ENCODE results near the gene PELI1. TPM values are rescaled to one million over a fixed set of nuclear protein-coding genes. Genes with fewer than 3 reads are reported as not detected.

Gene PELI1
- total RNA-seq, 1 experiment from 2014 or later = 61.0 TPM

DNA sequence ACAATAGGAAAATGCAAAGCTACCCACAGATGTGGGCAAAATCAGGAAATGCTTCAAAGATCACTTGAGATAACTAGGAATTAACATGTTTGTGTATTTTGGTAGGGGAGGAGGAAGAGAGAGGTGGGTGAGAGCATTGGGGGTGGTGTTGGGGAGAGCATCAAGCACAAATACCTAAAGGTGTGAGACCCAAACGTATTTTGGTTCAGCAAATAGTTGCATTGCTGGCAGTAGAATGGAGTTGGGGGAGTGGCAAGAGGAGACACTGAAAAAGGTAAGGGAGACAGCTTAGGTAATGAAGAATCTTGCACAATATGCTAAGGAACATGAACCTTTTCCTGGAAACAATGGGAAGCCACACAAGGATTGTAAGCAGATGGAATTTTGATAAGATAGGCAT lies 1.5 kb upstream of the PELI1 start:
- peaks cover 3% of the 10 kb centered on the region; the same call in 1 of the 2 replicates for H3K4me1 ChIP-seq (ENCODE audit: insufficient read depth, low read length)
- no peaks in the 10 kb centered on the region for H3K79me1 ChIP-seq (ENCODE audit: insufficient read depth, low read depth, low read length, poor library complexity, severe bottlenecking)
- no peak overlapping the region for H2BK5ac ChIP-seq (ENCODE audit: insufficient read length, low read length)
- H2BK20ac ChIP-seq (ENCODE audit: low read depth, low read length, poor library complexity, severe bottlenecking) = no peak overlapping the region
- H3T11ph ChIP-seq (ENCODE audit: low read length) = no peak overlapping the region
- H3K23me2 ChIP-seq (ENCODE audit: insufficient read length, low read depth, low read length, poor library complexity, severe bottlenecking) = peaks cover 2% of the 10 kb centered on the region
- H4K91ac ChIP-seq (ENCODE audit: insufficient read length, low read depth, low read length) = no peak overlapping the region
- Mint-ChIP-seq H3K4me3 (no peak overlapping the region), H3K27me3 (ENCODE audit: low read depth) (no peaks in the 10 kb centered on the region), H3K4me1 (peaks cover 18 to 20% of the 10 kb centered on the region in 2 experiments), H3K9me3 (no peaks in the 10 kb centered on the region; a peak in 2 of 5 replicates), H3K27ac (no peak overlapping the region), H3K36me3 (ENCODE audit: insufficient read depth in 1 of 3, low read depth in 3 of 3) (peaks cover 0 to 6% (median 4%) of the 10 kb centered on the region in 3 experiments; a peak in 4 of 7 replicates)
- no peak overlapping the region for H3K14ac ChIP-seq (ENCODE audit: insufficient read depth, low read length)
- no peak overlapping the region for H4K8ac ChIP-seq (replicated peaks; ENCODE audit: insufficient read length, low read depth, low read length)
- no peak overlapping the region for H3K18ac ChIP-seq (ENCODE audit: insufficient read length, low read depth, low read length)
- no peak overlapping the region for H4K5ac ChIP-seq (ENCODE audit: insufficient read length, low read depth, low read length)
- no peak overlapping the region for H3K4me2 ChIP-seq (ENCODE audit: insufficient read depth, insufficient read length, low read length)
- no peaks in the 10 kb centered on the region for H4K20me1 ChIP-seq (ENCODE audit: control insufficient read depth, insufficient read depth, insufficient read length)
- H3K79me2 ChIP-seq (ENCODE audit: insufficient read depth, low read length) = peaks cover 12% of the 10 kb centered on the region; the same call in 1 of the 2 replicates
- TF ChIP-seq CTCF (conservative IDR thresholded peaks at IDR 0.05) = no peak
- H2BK15ac ChIP-seq (ENCODE audit: low read depth, low read length) = no peak overlapping the region
- H3K56ac ChIP-seq (ENCODE audit: insufficient read length, low read depth, low read length) = no peak overlapping the region
- H2BK120ac ChIP-seq (ENCODE audit: low read depth, low read length, poor library complexity, severe bottlenecking) = no peak overlapping the region
- H2BK12ac ChIP-seq (ENCODE audit: insufficient read length, low read depth, low read length) = no peak overlapping the region
- no peak overlapping the region for H3K4ac ChIP-seq (ENCODE audit: low read depth, low read length)
- H3K23ac ChIP-seq (ENCODE audit: insufficient read length, low read depth, low read length) = no peak overlapping the region
- no peak for DNase-seq
- no peak overlapping the region for H3K9ac ChIP-seq (ENCODE audit: extremely low read depth, insufficient read length, low read length)
- no peaks in the 10 kb centered on the region for H3K27me3 ChIP-seq (ENCODE audit: insufficient read depth, low read length)
- no peaks in the 10 kb centered on the region for H3K9me3 ChIP-seq (ENCODE audit: control insufficient read depth, low read depth, low read length)
- H2AK5ac ChIP-seq (ENCODE audit: insufficient read length, low read length) = no peak overlapping the region
- no CpG with 5 or more reads among the region's 1 CpG for WGBS (ENCODE audit: extremely low coverage, insufficient read length, low lambda C conversion rate)
- no peak overlapping the region for H2AFZ ChIP-seq (ENCODE audit: low read length)
- no peak overlapping the region for H3K27ac ChIP-seq (ENCODE audit: insufficient read length, low read depth, low read length)

All from H9 (cell line).